ENCODE results near the gene MATN4. TPM values are rescaled to one million over a fixed set of nuclear protein-coding genes. Genes with fewer than 3 reads are reported as not detected.
A peak's percentile ranks its signal among the peaks of the same experiment; 100 is the strongest.

MATN4 gene
- total and polyA plus RNA-seq, 12 donors = 0.06 to 0.28 (median 0.24) TPM; not detected in 9

- no peak for TF ChIP-seq CTCF (IDR thresholded peaks at IDR 0.05)
- DNase-seq = no peak
- H3K36me3 ChIP-seq = no peaks in the 10 kb centered on the region
- no peak overlapping the region for H3K27ac ChIP-seq
- H3K9me3 ChIP-seq = no peaks in the 10 kb centered on the region
- WGBS, 2 donors = 86 to 87% methylated on average over 3 of the region's 3 CpGs
- peaks cover 0 to 42% (median 8%) of the 10 kb centered on the region in 7 donors for H3K27me3 ChIP-seq
- H3K4me3 ChIP-seq = no peak overlapping the region
- ATAC-seq = no peak
- intact Hi-C loops (cut with DNase I) = no loop called here
- H3K4me1 ChIP-seq = peaks cover 0 to 19% (median 0%) of the 10 kb centered on the region in 9 donors
Measured at GRCh38 chr20:45258259-45258658, 49.8 kb downstream of the MATN4 start.

GRCh38 chr20:45257711-45258110 lies 50.4 kb downstream of the MATN4 start:
- ATAC-seq (no peak), DNase-seq (no peak)
- Histone ChIP-seq H3K27me3 (peaks cover 0 to 47% (median 8%) of the 10 kb centered on the region in 7 donors), H3K4me1 (peaks cover 0 to 19% (median 0%) of the 10 kb centered on the region in 9 donors), H3K27ac (no peak overlapping the region), H3K36me3 (no peaks in the 10 kb centered on the region), H3K9me3 (no peaks in the 10 kb centered on the region), H3K4me3 (no peak overlapping the region)
- no peak for TF ChIP-seq CTCF (IDR thresholded peaks at IDR 0.05)
- intact Hi-C loops (cut with DNase I) = no loop called here
- 84 to 89% methylated on average over 7 of the region's 7 CpGs for WGBS, 2 donors

- Histone ChIP-seq H3K27me3 (peaks cover 0 to 50% (median 8%) of the 10 kb centered on the region in 7 donors), H3K36me3 (no peaks in the 10 kb centered on the region), H3K4me3 (no peak overlapping the region), H3K9me3 (no peaks in the 10 kb centered on the region), H3K4me1 (peaks cover 0 to 19% (median 0%) of the 10 kb centered on the region in 9 donors), H3K27ac (no peak overlapping the region)
- DNase-seq (no peak), ATAC-seq (no peak)
- no peak for TF ChIP-seq CTCF (IDR thresholded peaks at IDR 0.05)
- 77 to 82% methylated on average over 3 of the region's 3 CpGs for WGBS, 2 donors
- intact Hi-C loops (cut with DNase I) = no loop called here
Measured at GRCh38 chr20:45257161-45257560, 50.9 kb downstream of the MATN4 start.

- WGBS, 2 donors = 45 to 59% methylated on average over 7 of the region's 7 CpGs
- peak within 1 kb of the TSS in 1 of 10 donors; percentile 47 for H3K27ac ChIP-seq
- ATAC-seq = peak in 3 of 8 donors; percentile 24 to 64 (median 59)
- no peaks in the 10 kb centered on the region for H3K36me3 ChIP-seq
- intact Hi-C loops (cut with DNase I) = no loop called here
- DNase-seq = no peak
- no peak for TF ChIP-seq CTCF (IDR thresholded peaks at IDR 0.05)
- peaks cover 0 to 19% (median 0%) of the 10 kb centered on the region in 9 donors for H3K4me1 ChIP-seq
- H3K9me3 ChIP-seq = no peaks in the 10 kb centered on the region
- no peak within 1 kb of the TSS for H3K4me3 ChIP-seq
- peaks cover 0 to 53% (median 19%) of the 10 kb centered on the region in 7 donors for H3K27me3 ChIP-seq
Measured at GRCh38 chr20:45254383-45255262, 53.5 kb downstream of the MATN4 start, which contains the start of gene SLPI. SLPI (minus strand) TSS chr20:45254564; CDS start chr20:45254543, 21 bp downstream.
